Measurements from ENCODE around the gene AGFG1. TPM values are rescaled to one million over a fixed set of nuclear protein-coding genes. Genes with fewer than 3 reads are reported as not detected.

AGFG1 gene, protein sequence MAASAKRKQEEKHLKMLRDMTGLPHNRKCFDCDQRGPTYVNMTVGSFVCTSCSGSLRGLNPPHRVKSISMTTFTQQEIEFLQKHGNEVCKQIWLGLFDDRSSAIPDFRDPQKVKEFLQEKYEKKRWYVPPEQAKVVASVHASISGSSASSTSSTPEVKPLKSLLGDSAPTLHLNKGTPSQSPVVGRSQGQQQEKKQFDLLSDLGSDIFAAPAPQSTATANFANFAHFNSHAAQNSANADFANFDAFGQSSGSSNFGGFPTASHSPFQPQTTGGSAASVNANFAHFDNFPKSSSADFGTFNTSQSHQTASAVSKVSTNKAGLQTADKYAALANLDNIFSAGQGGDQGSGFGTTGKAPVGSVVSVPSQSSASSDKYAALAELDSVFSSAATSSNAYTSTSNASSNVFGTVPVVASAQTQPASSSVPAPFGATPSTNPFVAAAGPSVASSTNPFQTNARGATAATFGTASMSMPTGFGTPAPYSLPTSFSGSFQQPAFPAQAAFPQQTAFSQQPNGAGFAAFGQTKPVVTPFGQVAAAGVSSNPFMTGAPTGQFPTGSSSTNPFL
- 10 to 100 TPM; 44.6 to 65.3 (median 55.7) TPM for total RNA-seq

DNA sequence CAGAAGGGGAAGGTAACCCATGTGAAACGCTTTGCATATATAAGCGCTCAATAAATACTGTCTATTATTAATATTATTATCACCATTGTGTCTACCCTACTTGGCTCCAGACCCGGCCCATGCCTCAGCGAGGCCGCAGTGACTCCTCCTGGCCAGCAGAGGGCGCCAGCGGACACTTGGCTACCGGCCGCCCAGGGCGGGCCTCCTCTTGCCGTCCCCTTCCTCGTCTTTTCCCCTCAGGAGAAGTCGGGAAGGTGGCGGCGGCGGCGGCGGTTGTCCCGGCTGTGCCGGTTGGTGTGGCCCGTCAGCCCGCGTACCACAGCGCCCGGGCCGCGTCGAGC lies at the start of gene AGFG1:
AGFG1 (plus strand) TSS at position 233 of the 341 bp plus-strand sequence. CDS start 266 bp downstream, outside the sequence.
- DNase-seq (ENCODE audit: low spot score in 2 of 2): peak; percentile 74 to 97
- 0% methylated on average over 18 to 20 of the region's 28 CpGs for WGBS, 2 donors
- peak within 1 kb of the TSS; percentile 99 for H3K4me3 ChIP-seq (ENCODE audit: low read depth, poor library complexity, severe bottlenecking)
- intact Hi-C loops (cut with DNase I; ENCODE audit: low total_unique reads): no loop called here
- no peak for TF ChIP-seq POLR2A (IDR thresholded peaks at IDR 0.05)
- TF ChIP-seq, protein P1, sequence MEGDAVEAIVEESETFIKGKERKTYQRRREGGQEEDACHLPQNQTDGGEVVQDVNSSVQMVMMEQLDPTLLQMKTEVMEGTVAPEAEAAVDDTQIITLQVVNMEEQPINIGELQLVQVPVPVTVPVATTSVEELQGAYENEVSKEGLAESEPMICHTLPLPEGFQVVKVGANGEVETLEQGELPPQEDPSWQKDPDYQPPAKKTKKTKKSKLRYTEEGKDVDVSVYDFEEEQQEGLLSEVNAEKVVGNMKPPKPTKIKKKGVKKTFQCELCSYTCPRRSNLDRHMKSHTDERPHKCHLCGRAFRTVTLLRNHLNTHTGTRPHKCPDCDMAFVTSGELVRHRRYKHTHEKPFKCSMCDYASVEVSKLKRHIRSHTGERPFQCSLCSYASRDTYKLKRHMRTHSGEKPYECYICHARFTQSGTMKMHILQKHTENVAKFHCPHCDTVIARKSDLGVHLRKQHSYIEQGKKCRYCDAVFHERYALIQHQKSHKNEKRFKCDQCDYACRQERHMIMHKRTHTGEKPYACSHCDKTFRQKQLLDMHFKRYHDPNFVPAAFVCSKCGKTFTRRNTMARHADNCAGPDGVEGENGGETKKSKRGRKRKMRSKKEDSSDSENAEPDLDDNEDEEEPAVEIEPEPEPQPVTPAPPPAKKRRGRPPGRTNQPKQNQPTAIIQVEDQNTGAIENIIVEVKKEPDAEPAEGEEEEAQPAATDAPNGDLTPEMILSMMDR (IDR thresholded peaks at IDR 0.05): peak in 1 of 3 donors; percentile 65

DNA sequence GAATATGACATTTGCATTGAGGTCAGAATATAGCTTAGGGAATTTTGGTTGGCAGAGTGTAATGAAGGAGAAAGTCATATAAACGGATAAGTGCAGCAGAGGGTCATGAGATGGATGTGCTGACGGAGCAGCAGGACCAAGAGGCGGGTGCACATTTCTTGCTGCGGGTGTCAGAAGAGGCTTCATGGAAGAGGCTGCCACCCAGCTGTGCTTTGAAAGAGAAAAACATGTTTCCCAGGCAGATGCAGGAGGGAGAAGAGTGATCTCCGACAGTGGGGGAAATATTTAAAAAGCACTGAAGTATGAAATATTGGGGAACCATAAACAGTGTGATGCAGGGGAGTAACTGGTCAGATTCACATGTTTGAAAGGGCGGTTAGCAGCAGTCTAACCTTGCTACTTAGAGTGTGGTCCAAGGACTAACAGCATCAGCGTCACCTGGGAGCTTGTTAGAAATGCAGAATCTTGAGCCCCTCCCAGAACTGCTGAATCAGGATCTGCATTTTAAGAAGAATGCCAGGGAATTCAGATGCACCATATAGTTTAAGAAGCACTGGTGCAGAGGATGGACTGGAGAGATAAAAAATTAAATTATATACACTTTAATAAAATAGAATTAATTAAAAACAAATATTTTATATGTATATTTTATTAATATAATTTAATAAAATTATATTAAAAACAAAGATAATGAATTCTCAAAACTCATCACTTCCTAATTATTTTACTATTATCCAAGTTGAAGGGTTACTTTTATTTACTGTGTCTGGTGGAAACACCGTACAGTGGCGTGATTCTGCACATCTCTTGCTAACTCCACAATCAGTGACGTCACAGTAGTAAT lies 48.1 kb upstream of the AGFG1 start:
- TF ChIP-seq POLR2A (IDR thresholded peaks at IDR 0.05): no peak
- TF ChIP-seq, protein P1 (IDR thresholded peaks at IDR 0.05): no peak

DNA sequence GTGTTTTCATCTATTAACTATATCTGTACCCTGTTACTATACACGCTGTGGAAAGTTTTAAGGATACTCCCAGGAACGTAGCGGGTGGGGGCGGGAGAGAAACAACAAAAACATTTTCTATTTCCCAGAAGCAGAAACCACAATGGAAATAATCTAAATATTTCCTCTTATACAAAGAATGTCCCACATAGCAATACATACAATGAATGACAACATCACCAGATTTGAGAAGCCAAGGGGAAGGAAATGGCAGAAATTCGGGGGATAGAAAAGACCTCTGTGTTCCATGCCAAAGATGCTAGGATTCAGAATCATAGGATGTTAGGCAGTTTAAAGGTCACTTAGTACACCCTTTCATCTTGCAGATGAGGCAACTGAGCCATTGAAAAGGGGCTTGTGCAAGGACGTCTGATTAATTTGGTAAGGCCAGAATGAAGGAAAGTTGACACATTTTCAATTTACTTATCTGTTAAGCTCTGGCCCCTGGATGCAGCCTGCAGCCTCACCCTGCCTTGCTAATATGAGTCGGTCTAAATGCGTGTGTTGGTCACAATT lies 43.1 kb upstream of the AGFG1 start:
- WGBS, 2 donors: 81 to 82% methylated on average over 8 of the region's 8 CpGs
- intact Hi-C loops (cut with DNase I; ENCODE audit: low total_unique reads): no loop called here
- DNase-seq (ENCODE audit: low spot score in 2 of 2): no peak
- no peak overlapping the region for H3K4me3 ChIP-seq (ENCODE audit: low read depth, poor library complexity, severe bottlenecking)
- TF ChIP-seq POLR2A (IDR thresholded peaks at IDR 0.05): no peak
- TF ChIP-seq, protein P1 (IDR thresholded peaks at IDR 0.05): no peak

More for the DNA sequence above, 48.1 kb upstream of the AGFG1 start:
- no peak overlapping the region for H3K4me3 ChIP-seq (ENCODE audit: low read depth, poor library complexity, severe bottlenecking)
- 71 to 81% methylated on average over 10 of the region's 10 CpGs for WGBS, 2 donors
- DNase-seq (ENCODE audit: low spot score in 2 of 2): no peak
- intact Hi-C loops (cut with DNase I; ENCODE audit: low total_unique reads): no loop called here

DNA sequence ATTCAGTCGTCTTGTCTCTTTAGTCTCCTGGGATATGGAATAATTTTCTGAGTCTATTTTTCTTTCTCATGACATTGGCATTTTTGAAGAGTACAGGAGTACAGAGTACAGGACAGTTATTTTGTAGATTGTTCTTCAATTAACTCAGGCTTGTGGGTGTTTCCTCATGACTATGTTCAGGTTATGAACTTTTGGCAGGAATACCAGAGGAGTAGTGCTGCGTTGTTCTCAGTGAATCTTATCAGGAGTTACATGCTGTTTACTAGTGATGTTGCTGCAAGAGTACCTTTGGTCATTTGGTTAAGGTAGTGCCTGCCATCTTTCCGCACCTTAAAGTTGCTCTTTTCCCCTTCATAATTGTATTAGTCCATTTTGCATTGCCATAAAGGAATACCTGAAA lies 41.3 kb upstream of the AGFG1 start:
- 76 to 83% methylated on average over 3 of the region's 3 CpGs for WGBS, 2 donors
- TF ChIP-seq, protein P1 (IDR thresholded peaks at IDR 0.05): no peak

DNA sequence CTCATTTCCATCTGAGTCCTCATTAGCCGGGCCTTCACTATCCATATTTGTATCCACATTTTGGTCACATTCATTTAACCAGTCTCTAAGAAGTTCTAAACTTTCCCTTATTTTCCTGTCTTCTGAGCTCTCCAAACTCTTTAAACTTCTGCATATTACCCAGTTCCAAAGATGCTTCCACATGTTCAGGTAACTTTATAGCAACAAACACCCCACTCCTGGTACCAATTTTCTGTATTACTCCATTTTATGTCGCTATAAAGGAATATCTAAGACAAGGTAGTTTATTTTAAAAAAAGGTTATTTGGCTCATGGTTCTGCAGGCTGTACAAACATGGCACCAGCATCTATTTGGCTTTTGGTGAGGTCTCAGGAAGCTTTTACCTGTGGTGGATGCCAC lies 38.8 kb upstream of the AGFG1 start:
- TF ChIP-seq, protein P1 (IDR thresholded peaks at IDR 0.05): no peak
- no peak for TF ChIP-seq POLR2A (IDR thresholded peaks at IDR 0.05)
- H3K4me3 ChIP-seq (ENCODE audit: low read depth, poor library complexity, severe bottlenecking): no peak overlapping the region
- DNase-seq (ENCODE audit: low spot score in 2 of 2): no peak
- intact Hi-C loops (cut with DNase I; ENCODE audit: low total_unique reads): no loop called here
- 88 to 91% methylated on average over 2 of the region's 2 CpGs for WGBS, 2 donors

More for the DNA sequence above, 41.3 kb upstream of the AGFG1 start:
- intact Hi-C loops (cut with DNase I; ENCODE audit: low total_unique reads): no loop called here
- DNase-seq (ENCODE audit: low spot score in 2 of 2): no peak
- no peak overlapping the region for H3K4me3 ChIP-seq (ENCODE audit: low read depth, poor library complexity, severe bottlenecking)
